GM12878 (cell line): Measurements from ENCODE around the gene CACNA2D3. TPM values are rescaled to one million over a fixed set of nuclear protein-coding genes. Genes with fewer than 3 reads are reported as not detected.

Experiments used
- ATAC-seq: fragments of 200-7000 bp; cut with Tn5 transposase; 3 replicates; pipeline ENCODE4 v1.9.1; 2020; ENCODE audit warnings: mild to moderate bottlenecking, moderate library complexity
- BruUV-seq: library from RNA; stranded (reverse); fragments of 400-500 nt; replicated peaks from 2 replicates; lab custom pipeline; 2021; lab: Mats Ljungman, UMichigan
- CTCF ChIA-PET: fragments of 300-600 bp; sonication (Branson Sonifier 250); formaldehyde crosslinking; extraction: SDS; loops from one replicate; lab custom pipeline; 2021; ENCODE audit warnings: inconsistent platforms; lab: Yijun Ruan, JAX
- POLR2A ChIA-PET: fragments of 350-600 bp; formaldehyde crosslinking; extraction: SDS; loops from one replicate; lab custom pipeline; 2021; ENCODE audit warnings: inconsistent platforms; lab: Charles Lee
- RAD21 ChIA-PET: fragments of 300-600 bp; sonication (Branson Sonifier 250); formaldehyde crosslinking; loops from one replicate; lab custom pipeline; 2023; ENCODE audit warnings: antibody characterized with exemption; ENCODE audit not compliant: unreplicated experiment; lab: Charles Lee
- SMC1A ChIA-PET: fragments of 300-600 bp; sonication (Branson Sonifier 250); formaldehyde crosslinking; loops from one replicate; lab custom pipeline; 2023; ENCODE audit not compliant: unreplicated experiment, uncharacterized antibody; lab: Charles Lee
- DNase-seq: peaks from one replicate; pipeline ENCODE4 v3.0.0-alpha.2; 2011; ENCODE audit warnings: low read depth, low spot score
- FAIRE-seq: peaks from 3 replicates; lab custom pipeline; 2011; peaks lifted over from hg19 to GRCh38; lab: Jason Lieb, UNC
- H2AFZ ChIP-seq: 2 replicates; pipeline ENCODE4 v1.6.0; 2011; ENCODE audit warnings: low read depth, low read length, control low read depth; ENCODE audit not compliant: control insufficient read depth
- H3K27ac ChIP-seq: 2 replicates; pipeline ENCODE4 v1.5.1; 2011; ENCODE audit warnings: control low read depth; ENCODE audit not compliant: control insufficient read depth, insufficient read depth
- H3K27me3 ChIP-seq, 2 experiments: replicated peaks in 1 of 2; 2 replicates each; pipeline versions ENCODE4 v1.6.0 to v1.6.1; 2011; ENCODE audit warnings: low read length in 1 of 2; ENCODE audit not compliant: control insufficient read depth in 2 of 2, insufficient read depth in 2 of 2
- H3K36me3 ChIP-seq, 2 experiments: 2 replicates each; pipeline ENCODE4 v1.5.1; 2011; ENCODE audit warnings: low read length in 1 of 2; ENCODE audit not compliant: control insufficient read depth in 2 of 2, insufficient read depth in 2 of 2
- H3K4me1 ChIP-seq: 2 replicates; pipeline ENCODE4 v1.6.1; 2011; ENCODE audit warnings: mild to moderate bottlenecking, low read length, moderate library complexity, mixed read lengths; ENCODE audit not compliant: control insufficient read depth, insufficient read depth
- H3K4me2 ChIP-seq: 2 replicates; pipeline ENCODE4 v1.6.0; 2011; ENCODE audit warnings: control low read depth; ENCODE audit not compliant: control insufficient read depth, insufficient read depth
- H3K4me3 ChIP-seq: fragments of 200-600 bp; sonication (generic); 2 replicates; pipeline ENCODE4 v1.5.1; 2016
- H3K79me2 ChIP-seq: 2 replicates; pipeline ENCODE4 v1.6.0; 2011; ENCODE audit warnings: low read length; ENCODE audit not compliant: control insufficient read depth, insufficient read depth
- H3K9ac ChIP-seq: 2 replicates; pipeline ENCODE4 v1.8.0; 2011; ENCODE audit warnings: low read length, control low read depth, mixed read lengths; ENCODE audit not compliant: control insufficient read depth, insufficient read depth
- H3K9me3 ChIP-seq: replicated peaks from 3 replicates; pipeline ENCODE4 v1.5.1; 2011; ENCODE audit warnings: mild to moderate bottlenecking, low read length; ENCODE audit not compliant: control insufficient read depth, insufficient read depth
- H4K20me1 ChIP-seq: 2 replicates; pipeline ENCODE4 v1.6.0; 2011; ENCODE audit not compliant: control insufficient read depth, insufficient read depth
- ATF3 ChIP-seq: IDR thresholded peaks from 2 replicates; pipeline ENCODE4 v1.6.1; 2011; ENCODE audit warnings: low read depth, mild to moderate bottlenecking, low read length, moderate library complexity, borderline replicate concordance; ENCODE audit errors: extremely low read depth
- CREM ChIP-seq: IDR thresholded peaks from 2 replicates; pipeline ENCODE4 v1.6.1; 2014; ENCODE audit warnings: antibody characterized with exemption, low read depth
- EGR1 ChIP-seq, 2 experiments: IDR thresholded peaks; 1 replicate in 1 of 2; 2 replicates in 1 of 2; pipeline ENCODE4 v1.6.1; 2011 to 2012; ENCODE audit warnings: low read depth in 2 of 2, low read length in 2 of 2, borderline replicate concordance in 1 of 2, mild to moderate bottlenecking in 1 of 2, moderate library complexity in 1 of 2
- ETV6 ChIP-seq, 2 experiments: fragments of 450-650 bp in 1 of 2; IDR thresholded peaks in 1 of 2; conservative IDR thresholded peaks in 1 of 2; 2 replicates each; pipeline ENCODE4 v1.6.1; 2014; ENCODE audit warnings: antibody characterized with exemption in 1 of 2, borderline replicate concordance in 1 of 2, low read depth in 1 of 2, mild to moderate bottlenecking in 1 of 2, moderate library complexity in 1 of 2
- GATAD2B ChIP-seq: fragments of 450-650 bp; conservative IDR thresholded peaks from 2 replicates; pipeline ENCODE4 v1.6.1; 2017; ENCODE audit warnings: low read depth, mild to moderate bottlenecking, moderate library complexity
- ZBED1 ChIP-seq: IDR thresholded peaks from 2 replicates; pipeline ENCODE4 v1.6.1; 2016; ENCODE audit warnings: borderline replicate concordance
- ZNF207 ChIP-seq: fragments of 450-650 bp; IDR thresholded peaks from 2 replicates; pipeline ENCODE4 v1.6.1; 2014; ENCODE audit warnings: antibody characterized with exemption, mild to moderate bottlenecking, borderline replicate concordance
- ZNF24 ChIP-seq: fragments of 450-650 bp; IDR thresholded peaks from 2 replicates; pipeline ENCODE4 v1.6.1; 2017; ENCODE audit warnings: antibody characterized with exemption, mild to moderate bottlenecking
- ZSCAN29 ChIP-seq: fragments of 450-650 bp; IDR thresholded peaks from 2 replicates; pipeline ENCODE4 v1.6.1; 2017; ENCODE audit warnings: mild to moderate bottlenecking, moderate library complexity
- WGBS: methylation state at CpG from one replicate; pipeline ENCODE4 v1.1.6; 2016; ENCODE audit warnings: low lambda C conversion rate; ENCODE audit not compliant: insufficient replicate concordance, insufficient coverage; ENCODE audit errors: missing lambda C conversion rate; 5-methylcytosine and 5-hydroxymethylcytosine counted together
- in situ Hi-C: fragments of 300-500 bp; cut with MboI; formaldehyde crosslinking; loops from 9 replicates; pipeline ENCODE4 v1.14.3; 2018; ENCODE audit warnings: mixed read lengths
- intact Hi-C: fragments of 100-400 bp; cut with micrococcal nuclease; formaldehyde crosslinking; loops from one replicate; pipeline ENCODE4 v1.14.2; 2022; ENCODE audit not compliant: unreplicated experiment
- polyA plus RNA-seq, 11 experiments: library from polyadenylated mRNA; depleted of rRNA in 4 of 11; unstranded in 6 of 11; stranded (reverse) in 5 of 11; fragments of >200 nt; fragmentation: Nextera tagmentation in 4 of 11; fragmentation: Illumina TruSeq in 1 of 11; extraction: Ambion mirVana in 4 of 11; extraction: Trizol in 1 of 11; gene quantifications; 1 replicate in 1 of 11; 2 replicates in 10 of 11; pipeline versions ENCODE4 v1.2.1 to v1.2.3, GENCODE V29; 2011 to 2016; ENCODE audit warnings: inconsistent platforms in 2 of 11, missing spikeins in 2 of 11, low read depth in 1 of 11
- total RNA-seq, 4 experiments: library from RNA; depleted of rRNA in 3 of 4; stranded (reverse); fragments of >200 nt in 3 of 4; fragmentation: Illumina TruSeq in 1 of 4; extraction: Trizol in 1 of 4; gene quantifications; 2 replicates each; pipeline versions ENCODE4 v1.2.1 to v1.2.3, GENCODE V29; 2013 to 2021
- TF ChIP-seq, protein P1 (sequence below): IDR thresholded peaks from 2 replicates; pipeline ENCODE4 v1.6.1; 2012; ENCODE audit warnings: improper control_type of control experiment, low read depth, low read length; ENCODE audit not compliant: insufficient replicate concordance

The CACNA2D3 gene
- total and polyA plus RNA-seq, 10 of the 15 experiments (the other 5 are each of a cell fraction or from before 2014, with no cell fraction given): not detected

GRCh38 chr3:54507876-54508460 is 385.6 kb downstream of the CACNA2D3 start:
- BruUV-seq: no TSS peak
- TF ChIP-seq CREM (no peak), ZNF24 (no peak), GATAD2B (no peak), ZNF207 (no peak), ZBED1 (no peak), ZSCAN29 (no peak), EGR1 (IDR thresholded peaks at IDR 0.05; ENCODE audit: borderline replicate concordance in 1 of 2, low read depth in 2 of 2, low read length in 2 of 2) (no peak), ATF3 (no peak), ETV6 (conservative IDR thresholded peaks at IDR 0.05 in 1 of 2, IDR thresholded peaks at IDR 0.05 in 1 of 2; ENCODE audit: borderline replicate concordance in 1 of 2, low read depth in 1 of 2) (no peak)
- TF ChIP-seq, protein P1, sequence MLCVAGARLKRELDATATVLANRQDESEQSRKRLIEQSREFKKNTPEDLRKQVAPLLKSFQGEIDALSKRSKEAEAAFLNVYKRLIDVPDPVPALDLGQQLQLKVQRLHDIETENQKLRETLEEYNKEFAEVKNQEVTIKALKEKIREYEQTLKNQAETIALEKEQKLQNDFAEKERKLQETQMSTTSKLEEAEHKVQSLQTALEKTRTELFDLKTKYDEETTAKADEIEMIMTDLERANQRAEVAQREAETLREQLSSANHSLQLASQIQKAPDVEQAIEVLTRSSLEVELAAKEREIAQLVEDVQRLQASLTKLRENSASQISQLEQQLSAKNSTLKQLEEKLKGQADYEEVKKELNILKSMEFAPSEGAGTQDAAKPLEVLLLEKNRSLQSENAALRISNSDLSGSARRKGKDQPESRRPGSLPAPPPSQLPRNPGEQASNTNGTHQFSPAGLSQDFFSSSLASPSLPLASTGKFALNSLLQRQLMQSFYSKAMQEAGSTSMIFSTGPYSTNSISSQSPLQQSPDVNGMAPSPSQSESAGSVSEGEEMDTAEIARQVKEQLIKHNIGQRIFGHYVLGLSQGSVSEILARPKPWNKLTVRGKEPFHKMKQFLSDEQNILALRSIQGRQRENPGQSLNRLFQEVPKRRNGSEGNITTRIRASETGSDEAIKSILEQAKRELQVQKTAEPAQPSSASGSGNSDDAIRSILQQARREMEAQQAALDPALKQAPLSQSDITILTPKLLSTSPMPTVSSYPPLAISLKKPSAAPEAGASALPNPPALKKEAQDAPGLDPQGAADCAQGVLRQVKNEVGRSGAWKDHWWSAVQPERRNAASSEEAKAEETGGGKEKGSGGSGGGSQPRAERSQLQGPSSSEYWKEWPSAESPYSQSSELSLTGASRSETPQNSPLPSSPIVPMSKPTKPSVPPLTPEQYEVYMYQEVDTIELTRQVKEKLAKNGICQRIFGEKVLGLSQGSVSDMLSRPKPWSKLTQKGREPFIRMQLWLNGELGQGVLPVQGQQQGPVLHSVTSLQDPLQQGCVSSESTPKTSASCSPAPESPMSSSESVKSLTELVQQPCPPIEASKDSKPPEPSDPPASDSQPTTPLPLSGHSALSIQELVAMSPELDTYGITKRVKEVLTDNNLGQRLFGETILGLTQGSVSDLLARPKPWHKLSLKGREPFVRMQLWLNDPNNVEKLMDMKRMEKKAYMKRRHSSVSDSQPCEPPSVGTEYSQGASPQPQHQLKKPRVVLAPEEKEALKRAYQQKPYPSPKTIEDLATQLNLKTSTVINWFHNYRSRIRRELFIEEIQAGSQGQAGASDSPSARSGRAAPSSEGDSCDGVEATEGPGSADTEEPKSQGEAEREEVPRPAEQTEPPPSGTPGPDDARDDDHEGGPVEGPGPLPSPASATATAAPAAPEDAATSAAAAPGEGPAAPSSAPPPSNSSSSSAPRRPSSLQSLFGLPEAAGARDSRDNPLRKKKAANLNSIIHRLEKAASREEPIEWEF: no peak
- no peak for ATAC-seq
- Histone ChIP-seq H3K36me3 (no peaks in the 10 kb centered on the region), H4K20me1 (no peaks in the 10 kb centered on the region), H2AFZ (no peak overlapping the region), H3K27me3 (no peaks in the 10 kb centered on the region), H3K79me2 (no peaks in the 10 kb centered on the region), H3K9me3 (no peaks in the 10 kb centered on the region), H3K4me3 (no peak overlapping the region), H3K4me2 (no peak overlapping the region), H3K9ac (no peak overlapping the region), H3K4me1 (no peaks in the 10 kb centered on the region), H3K27ac (no peak overlapping the region)
- in situ Hi-C loops: no loop called here
- ChIA-PET SMC1A (no interaction called here), RAD21 (no interaction called here), CTCF (no interaction called here), POLR2A (no interaction called here)
- FAIRE-seq: no peak
- DNase-seq: no peak
- intact Hi-C loops: no loop called here
- WGBS: 0% methylated on average over 1 of the region's 1 CpG
